ENCODE results near the gene TUBGCP6.

DNA sequence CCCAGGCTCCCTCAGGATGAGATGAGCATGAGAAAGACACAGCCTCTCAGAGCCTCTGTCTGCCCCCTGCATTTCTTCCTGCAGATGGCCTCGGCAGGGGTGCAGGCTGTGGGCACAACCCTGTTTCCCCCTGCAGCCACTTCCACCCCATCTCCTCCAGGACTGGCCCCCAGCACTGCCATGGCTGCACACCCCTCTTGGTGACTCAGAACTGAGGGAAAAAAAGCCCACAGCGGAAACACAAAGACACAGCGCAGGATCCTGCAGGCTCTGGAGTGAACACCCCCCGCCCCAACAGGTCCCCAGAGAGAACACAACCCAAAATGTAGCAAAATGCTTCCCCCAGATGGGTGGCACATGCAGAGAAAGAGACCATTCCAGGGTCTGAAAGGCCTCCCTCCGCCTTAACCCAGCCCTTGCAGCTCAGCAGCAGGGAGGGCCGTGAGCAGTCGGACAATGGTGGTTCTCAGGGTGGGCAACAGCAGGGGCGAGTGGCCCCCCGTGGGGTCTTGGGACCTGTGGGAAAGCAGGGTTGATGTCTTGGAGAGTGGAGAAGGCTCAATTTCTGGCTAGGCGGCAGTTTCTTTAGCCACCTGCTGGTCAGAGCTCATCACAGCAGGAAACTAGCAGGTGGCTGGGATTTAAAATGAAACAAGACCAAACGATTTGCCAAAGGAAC, 8.0 kb downstream of the TUBGCP6 start:
- TF ChIP-seq EP300 (IDR thresholded peaks at IDR 0.05) = no peak
- TF ChIP-seq, protein P1, sequence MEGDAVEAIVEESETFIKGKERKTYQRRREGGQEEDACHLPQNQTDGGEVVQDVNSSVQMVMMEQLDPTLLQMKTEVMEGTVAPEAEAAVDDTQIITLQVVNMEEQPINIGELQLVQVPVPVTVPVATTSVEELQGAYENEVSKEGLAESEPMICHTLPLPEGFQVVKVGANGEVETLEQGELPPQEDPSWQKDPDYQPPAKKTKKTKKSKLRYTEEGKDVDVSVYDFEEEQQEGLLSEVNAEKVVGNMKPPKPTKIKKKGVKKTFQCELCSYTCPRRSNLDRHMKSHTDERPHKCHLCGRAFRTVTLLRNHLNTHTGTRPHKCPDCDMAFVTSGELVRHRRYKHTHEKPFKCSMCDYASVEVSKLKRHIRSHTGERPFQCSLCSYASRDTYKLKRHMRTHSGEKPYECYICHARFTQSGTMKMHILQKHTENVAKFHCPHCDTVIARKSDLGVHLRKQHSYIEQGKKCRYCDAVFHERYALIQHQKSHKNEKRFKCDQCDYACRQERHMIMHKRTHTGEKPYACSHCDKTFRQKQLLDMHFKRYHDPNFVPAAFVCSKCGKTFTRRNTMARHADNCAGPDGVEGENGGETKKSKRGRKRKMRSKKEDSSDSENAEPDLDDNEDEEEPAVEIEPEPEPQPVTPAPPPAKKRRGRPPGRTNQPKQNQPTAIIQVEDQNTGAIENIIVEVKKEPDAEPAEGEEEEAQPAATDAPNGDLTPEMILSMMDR (IDR thresholded peaks at IDR 0.05) = no peak
